Endodermal cell (in vitro differentiated cells): ENCODE results near the gene ARID1A. TPM values are rescaled to one million over a fixed set of nuclear protein-coding genes. Genes with fewer than 3 reads are reported as not detected.

ENCODE experiments used
- DNase-seq: peaks from one replicate; pipeline ENCODE4 v3.0.0-alpha.2; 2017
- H3K27ac ChIP-seq: 2 replicates; pipeline ENCODE4 v1.5.1; 2013; ENCODE audit warnings: mild to moderate bottlenecking, low read depth, low read length, moderate library complexity
- H3K27me3 ChIP-seq: 2 replicates; pipeline ENCODE4 v1.6.1; 2013; ENCODE audit warnings: mild to moderate bottlenecking, low read length, moderate library complexity; ENCODE audit not compliant: insufficient read depth, control insufficient read depth, poor library complexity, severe bottlenecking
- H3K36me3 ChIP-seq: 2 replicates; pipeline ENCODE4 v1.7.0; 2013; ENCODE audit warnings: mild to moderate bottlenecking, low read length, moderate library complexity; ENCODE audit not compliant: control insufficient read depth, insufficient read depth
- H3K4me1 ChIP-seq: one replicate; pipeline ENCODE4 v1.7.0; 2013; ENCODE audit warnings: low read length; ENCODE audit not compliant: control insufficient read depth, insufficient read depth
- H3K4me3 ChIP-seq: 2 replicates; pipeline ENCODE4 v1.5.1; 2013; ENCODE audit warnings: mild to moderate bottlenecking, low read length, moderate library complexity
- H3K9ac ChIP-seq: 2 replicates; pipeline ENCODE4 v1.6.1; 2013; ENCODE audit warnings: mild to moderate bottlenecking, low read length, moderate library complexity; ENCODE audit not compliant: poor library complexity, severe bottlenecking; ENCODE audit errors: extremely low read depth
- H3K9me3 ChIP-seq: 2 replicates; pipeline ENCODE4 v1.6.1; 2013; ENCODE audit warnings: mild to moderate bottlenecking, low read length, moderate library complexity; ENCODE audit not compliant: control insufficient read depth
- H3K27ac Mint-ChIP-seq: 2 replicates; pipeline ENCODE4 v1.8.0; 2020; ENCODE audit warnings: mixed read lengths
- H3K27me3 Mint-ChIP-seq: 2 replicates; pipeline ENCODE4 v1.8.0; 2021; ENCODE audit warnings: mild to moderate bottlenecking, mixed read lengths; ENCODE audit not compliant: insufficient read depth
- H3K36me3 Mint-ChIP-seq: 2 replicates; pipeline ENCODE4 v1.8.0; 2020; ENCODE audit warnings: low read depth, mixed read lengths
- H3K4me1 Mint-ChIP-seq: 2 replicates; pipeline ENCODE4 v1.8.0; 2020; ENCODE audit warnings: mixed read lengths
- H3K4me3 Mint-ChIP-seq: 2 replicates; pipeline ENCODE4 v1.8.0; 2020; ENCODE audit warnings: mild to moderate bottlenecking, moderate library complexity, mixed read lengths
- H3K9me3 Mint-ChIP-seq: 2 replicates; pipeline ENCODE4 v1.8.0; 2020; ENCODE audit warnings: mild to moderate bottlenecking, mixed read lengths
- WGBS, 2 experiments: methylation state at CpG; one replicate each; pipeline versions ENCODE4 v1.1.5 to v1.1.7; 2013; ENCODE audit warnings: missing lambda C conversion rate in 2 of 2, mixed read lengths in 1 of 2; ENCODE audit not compliant: insufficient coverage in 1 of 2, insufficient read length in 1 of 2; 5-methylcytosine and 5-hydroxymethylcytosine counted together
- total RNA-seq, 2 donors: library from RNA; stranded (reverse); fragmentation: NEBNext Ultra II Directional in 1 of 2; extraction: Animal tissue kit (Norgen Biotek cat#: 25700) in 1 of 2; gene quantifications; 2 replicates in 1 of 2; 3 replicates in 1 of 2; pipeline ENCODE4 v1.2.1, GENCODE V29; 2021
- TF ChIP-seq, protein P1 (sequence below): fragments of 200-600 bp; sonication (generic); conservative IDR thresholded peaks from 2 replicates; pipeline ENCODE4 v1.5.0; 2021; ENCODE audit warnings: antibody characterized with exemption, mild to moderate bottlenecking

The ARID1A gene
- total RNA-seq, 2 donors from 2014 or later: 118 to 128 TPM

GRCh38 chr1:26822737-26823395, 127.1 kb downstream of the ARID1A start:
- H3K27ac Mint-ChIP-seq: no peak overlapping the region
- Histone ChIP-seq H3K4me3 (no peak overlapping the region), H3K36me3 (no peaks in the 10 kb centered on the region), H3K4me1 (no peaks in the 10 kb centered on the region), H3K9ac (no peak overlapping the region), H3K27ac (no peak overlapping the region), H3K27me3 (no peaks in the 10 kb centered on the region), H3K9me3 (no peaks in the 10 kb centered on the region)
- TF ChIP-seq, protein P1, sequence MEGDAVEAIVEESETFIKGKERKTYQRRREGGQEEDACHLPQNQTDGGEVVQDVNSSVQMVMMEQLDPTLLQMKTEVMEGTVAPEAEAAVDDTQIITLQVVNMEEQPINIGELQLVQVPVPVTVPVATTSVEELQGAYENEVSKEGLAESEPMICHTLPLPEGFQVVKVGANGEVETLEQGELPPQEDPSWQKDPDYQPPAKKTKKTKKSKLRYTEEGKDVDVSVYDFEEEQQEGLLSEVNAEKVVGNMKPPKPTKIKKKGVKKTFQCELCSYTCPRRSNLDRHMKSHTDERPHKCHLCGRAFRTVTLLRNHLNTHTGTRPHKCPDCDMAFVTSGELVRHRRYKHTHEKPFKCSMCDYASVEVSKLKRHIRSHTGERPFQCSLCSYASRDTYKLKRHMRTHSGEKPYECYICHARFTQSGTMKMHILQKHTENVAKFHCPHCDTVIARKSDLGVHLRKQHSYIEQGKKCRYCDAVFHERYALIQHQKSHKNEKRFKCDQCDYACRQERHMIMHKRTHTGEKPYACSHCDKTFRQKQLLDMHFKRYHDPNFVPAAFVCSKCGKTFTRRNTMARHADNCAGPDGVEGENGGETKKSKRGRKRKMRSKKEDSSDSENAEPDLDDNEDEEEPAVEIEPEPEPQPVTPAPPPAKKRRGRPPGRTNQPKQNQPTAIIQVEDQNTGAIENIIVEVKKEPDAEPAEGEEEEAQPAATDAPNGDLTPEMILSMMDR: peak; percentile 43
- 96 to 99% methylated on average over 3 to 4 of the region's 4 CpGs for WGBS, 2 experiments
- H3K36me3 Mint-ChIP-seq: peaks cover 2% of the 10 kb centered on the region
- DNase-seq: no peak
- peaks cover 19% of the 10 kb centered on the region for H3K4me1 Mint-ChIP-seq
- no peaks in the 10 kb centered on the region for H3K27me3 Mint-ChIP-seq
- peaks cover 13% of the 10 kb centered on the region for H3K9me3 Mint-ChIP-seq
- no peak overlapping the region for H3K4me3 Mint-ChIP-seq

DNA sequence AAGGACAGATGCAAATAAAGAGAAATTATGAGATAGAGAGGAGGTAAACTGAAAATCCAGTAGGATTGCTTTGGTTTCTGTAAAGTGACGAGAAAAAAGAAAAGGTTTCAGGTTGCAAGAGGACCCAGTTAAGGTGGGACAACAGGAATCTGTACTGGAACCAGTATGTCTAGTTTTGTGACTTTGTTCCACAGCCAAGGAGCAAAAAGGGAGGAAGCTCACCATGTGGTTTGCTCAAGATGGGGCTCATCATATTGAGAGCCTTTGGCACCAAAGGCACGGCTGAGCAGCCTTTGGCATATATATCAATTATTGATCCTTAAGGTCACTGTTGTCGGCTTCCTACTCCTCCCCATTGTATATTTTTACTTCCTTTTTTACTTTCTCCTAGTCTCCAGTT, 128.9 kb downstream of the ARID1A start:
- H3K9me3 ChIP-seq: no peaks in the 10 kb centered on the region
- H3K4me3 ChIP-seq: no peak overlapping the region
- peaks cover 33% of the 10 kb centered on the region for H3K4me1 Mint-ChIP-seq
- no peak for DNase-seq
- H3K27ac ChIP-seq: no peak overlapping the region
- H3K27me3 Mint-ChIP-seq: no peaks in the 10 kb centered on the region
- no peak overlapping the region for H3K4me3 Mint-ChIP-seq
- WGBS, 2 experiments: 95 to 97% methylated on average over 3 of the region's 3 CpGs
- H3K4me1 ChIP-seq: peaks cover 4% of the 10 kb centered on the region
- TF ChIP-seq, protein P1: no peak
- H3K36me3 Mint-ChIP-seq: no peaks in the 10 kb centered on the region
- H3K27me3 ChIP-seq: no peaks in the 10 kb centered on the region
- H3K36me3 ChIP-seq: peaks cover 3% of the 10 kb centered on the region
- no peak overlapping the region for H3K27ac Mint-ChIP-seq
- peaks cover 7% of the 10 kb centered on the region for H3K9me3 Mint-ChIP-seq
- H3K9ac ChIP-seq: no peak overlapping the region

DNA sequence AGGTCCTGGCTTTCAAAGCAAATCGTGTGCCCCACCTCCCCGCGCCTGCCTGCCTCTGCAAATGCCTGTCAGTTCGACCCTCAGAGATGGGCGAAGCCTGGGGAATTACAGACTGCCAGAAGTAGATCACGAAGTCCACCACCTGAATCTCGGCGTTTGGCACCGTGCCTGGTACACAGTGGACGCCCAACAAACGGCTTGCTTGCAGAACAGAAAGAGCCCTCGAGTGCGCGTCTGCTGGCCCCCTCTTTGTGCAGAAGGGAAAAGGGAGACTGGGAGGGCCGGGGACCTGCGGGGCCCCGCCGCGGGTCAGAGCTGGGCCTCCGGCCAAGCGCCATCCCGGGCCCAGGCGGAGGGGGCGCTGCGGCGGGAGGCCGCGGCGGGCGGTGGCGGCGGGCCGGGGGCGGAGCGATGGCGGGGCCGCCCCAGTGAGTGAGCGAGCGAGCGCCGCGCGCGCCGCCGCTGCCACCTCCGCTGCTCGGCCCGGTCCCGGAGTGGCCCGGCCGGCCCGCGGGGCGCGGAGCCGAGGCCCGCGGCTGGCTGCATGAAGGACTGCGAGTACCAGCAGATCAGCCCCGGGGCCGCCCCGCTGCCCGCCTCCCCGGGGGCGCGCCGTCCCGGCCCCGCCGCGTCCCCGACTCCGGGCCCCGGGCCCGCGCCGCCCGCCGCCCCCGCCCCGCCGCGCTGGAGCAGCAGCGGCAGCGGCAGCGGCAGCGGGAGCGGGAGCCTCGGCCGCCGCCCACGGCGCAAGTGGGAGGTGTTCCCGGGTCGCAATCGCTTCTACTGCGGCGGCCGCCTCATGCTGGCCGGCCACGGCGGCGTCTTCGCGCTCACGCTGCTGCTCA, 130.7 kb downstream of the ARID1A start, which contains the start of gene ZDHHC18:
Gene ZDHHC18 (plus strand): TSS at position 428 of the 845 bp plus-strand sequence. CDS start 117 bp downstream, at position 545.
- Mint-ChIP-seq H3K27me3 (no peaks in the 10 kb centered on the region), H3K4me3 (peak within 1 kb of the TSS; percentile 78), H3K4me1 (peaks cover 39% of the 10 kb centered on the region), H3K36me3 (peaks cover 4% of the 10 kb centered on the region), H3K9me3 (peaks cover 3% of the 10 kb centered on the region), H3K27ac (peak within 1 kb of the TSS; percentile 77)
- Histone ChIP-seq H3K27me3 (no peaks in the 10 kb centered on the region), H3K4me3 (peak within 1 kb of the TSS; percentile 86), H3K9ac (peak within 1 kb of the TSS; percentile 39), H3K9me3 (no peaks in the 10 kb centered on the region), H3K36me3 (peaks cover 15% of the 10 kb centered on the region), H3K4me1 (peaks cover 5% of the 10 kb centered on the region), H3K27ac (peak within 1 kb of the TSS; percentile 53)
- peak; percentile 86 for DNase-seq
- WGBS, 2 experiments: 3 to 6% methylated on average over 53 to 107 of the region's 107 CpGs
- TF ChIP-seq, protein P1: peak; percentile 65
